CD4-positive, alpha-beta T cell (primary cell): Measurements from ENCODE around the gene RETSAT. TPM values are rescaled to one million over a fixed set of nuclear protein-coding genes. Genes with fewer than 3 reads are reported as not detected.

Source experiments
- ATAC-seq: fragments of 200-7000 bp; cut with Tn5 transposase; one replicate; pipeline ENCODE4 v1.10.0; 2022; ENCODE audit warnings: mild to moderate bottlenecking; ENCODE audit not compliant: poor library complexity
- CTCF ChIA-PET: fragments of 350-600 bp; sonication (Branson Sonifier 250); formaldehyde crosslinking; loops from one replicate; lab custom pipeline; 2021; ENCODE audit warnings: antibody characterized with exemption, inconsistent platforms; lab: Charles Lee
- POLR2A ChIA-PET: fragments of 350-600 bp; sonication (Branson Sonifier 250); formaldehyde crosslinking; loops from one replicate; lab custom pipeline; 2021; ENCODE audit warnings: antibody characterized with exemption, inconsistent platforms; lab: Charles Lee
- DNase-seq, 14 experiments: peaks; one replicate each; pipeline ENCODE4 v3.0.0-alpha.2; 2013 to 2020; ENCODE audit warnings: mixed read lengths in 2 of 14
- H3K27ac ChIP-seq, 2 donors: one replicate each; pipeline versions ENCODE4 v1.5.1 to v1.7.0; 2013; ENCODE audit warnings: low read length in 2 of 2, low read depth in 1 of 2, mild to moderate bottlenecking in 1 of 2
- H3K27me3 ChIP-seq, 2 experiments: 1 replicate in 1 of 2; 2 replicates in 1 of 2; pipeline versions ENCODE4 v1.6.1 to v1.7.0; 2013; ENCODE audit warnings: low read length in 2 of 2, control low read depth in 1 of 2, mild to moderate bottlenecking in 1 of 2, moderate library complexity in 1 of 2; ENCODE audit not compliant: insufficient read depth in 2 of 2, control insufficient read depth in 1 of 2
- H3K36me3 ChIP-seq: one replicate; pipeline ENCODE4 v1.6.1; 2013; ENCODE audit warnings: low read length, control low read depth; ENCODE audit not compliant: insufficient read depth
- H3K4me1 ChIP-seq: one replicate; pipeline ENCODE4 v1.6.1; 2013; ENCODE audit warnings: low read length, control low read depth; ENCODE audit not compliant: insufficient read depth
- H3K4me3 ChIP-seq: one replicate; pipeline ENCODE4 v1.5.1; 2013; ENCODE audit warnings: mild to moderate bottlenecking, low read length, moderate library complexity
- H3K9me3 ChIP-seq, 2 experiments: 1 replicate in 1 of 2; 2 replicates in 1 of 2; pipeline versions ENCODE4 v1.6.1 to v1.7.0; 2013; ENCODE audit warnings: low read length in 2 of 2, mild to moderate bottlenecking in 2 of 2, control low read depth in 1 of 2, moderate library complexity in 1 of 2; ENCODE audit not compliant: control insufficient read depth in 1 of 2, insufficient read depth in 1 of 2
- H3K27ac Mint-ChIP-seq: one replicate; pipeline ENCODE4 v1.8.0; 2020; ENCODE audit warnings: mixed read lengths
- H3K27me3 Mint-ChIP-seq: one replicate; pipeline ENCODE4 v1.8.0; 2021; ENCODE audit warnings: mixed read lengths
- H3K36me3 Mint-ChIP-seq: one replicate; pipeline ENCODE4 v1.8.0; 2021; ENCODE audit warnings: low read depth, mixed read lengths
- H3K4me1 Mint-ChIP-seq: one replicate; pipeline ENCODE4 v1.8.0; 2021; ENCODE audit warnings: low read depth, mixed read lengths
- H3K4me3 Mint-ChIP-seq: one replicate; pipeline ENCODE4 v1.8.0; 2020; ENCODE audit warnings: mild to moderate bottlenecking, mixed read lengths
- H3K9me3 Mint-ChIP-seq: one replicate; pipeline ENCODE4 v1.8.0; 2020; ENCODE audit warnings: mixed read lengths
- intact Hi-C, 2 experiments: fragments of 100-400 bp; cut with DNase I in 1 of 2; cut with micrococcal nuclease in 1 of 2; formaldehyde crosslinking; loops; one replicate each; pipeline versions ENCODE4 v1.15.1 to v1.9.0; 2023 to 2025; cut with DNase I, micrococcal nuclease
- total RNA-seq, 174 experiments: library from RNA in 2 of 174; stranded (reverse) in 2 of 174; gene quantifications; one replicate each; pipeline ENCODE4 v1.2.3 and lab custom pipeline; 2021 to 2026
- TF ChIP-seq, protein P1 (sequence below): fragments of 200-600 bp; IDR thresholded peaks from one replicate; pipeline ENCODE4 v1.8.0; 2022; ENCODE audit warnings: antibody characterized with exemption, mild to moderate bottlenecking

RETSAT gene
- total RNA-seq, 2 experiments from 2014 or later = 19.2 to 22.2 TPM

DNA sequence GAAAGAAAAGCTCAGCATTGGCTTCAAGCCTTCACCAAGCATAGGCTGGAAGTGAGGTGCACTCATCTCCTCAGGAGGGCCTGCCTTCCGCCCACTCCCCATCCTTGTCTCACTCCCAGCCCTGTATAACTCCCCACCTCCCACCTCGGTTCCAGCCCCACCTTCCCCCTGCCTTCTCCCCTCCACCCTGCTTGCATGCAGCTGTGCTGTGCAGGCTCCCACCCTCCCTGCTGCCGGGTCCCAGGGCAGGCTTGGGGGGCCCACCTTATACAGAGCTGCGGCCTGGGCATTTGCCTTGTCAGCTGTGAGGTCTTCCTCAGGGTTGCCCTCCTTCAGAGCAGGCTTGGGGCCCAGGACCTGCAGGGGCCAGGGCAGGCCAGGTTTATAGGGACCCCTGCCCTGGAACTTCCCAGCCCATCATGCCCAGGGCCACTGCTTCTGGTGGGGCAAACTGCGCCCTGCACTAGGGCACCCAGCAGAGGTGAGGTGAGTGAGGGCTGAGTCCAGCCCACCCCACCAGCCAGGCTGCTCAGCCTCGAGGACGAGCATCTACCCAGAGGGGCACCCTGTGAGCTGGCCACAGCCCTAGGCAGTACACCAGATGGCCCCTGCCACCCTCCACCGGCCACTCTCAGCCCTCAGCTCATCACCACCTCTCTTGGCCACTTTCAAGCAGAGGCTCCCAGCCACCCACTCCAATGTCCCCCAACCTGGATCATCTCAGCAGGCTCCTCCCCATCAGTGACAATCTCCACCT is 44.3 kb upstream of the RETSAT start:
- Mint-ChIP-seq H3K4me1 (no peaks in the 10 kb centered on the region), H3K27me3 (no peaks in the 10 kb centered on the region), H3K9me3 (no peaks in the 10 kb centered on the region), H3K4me3 (no peak overlapping the region), H3K27ac (no peak overlapping the region), H3K36me3 (peaks cover 33% of the 10 kb centered on the region)
- no peak overlapping the region for H3K4me3 ChIP-seq
- ATAC-seq (no peak), DNase-seq (no peak)
- TF ChIP-seq, protein P1, sequence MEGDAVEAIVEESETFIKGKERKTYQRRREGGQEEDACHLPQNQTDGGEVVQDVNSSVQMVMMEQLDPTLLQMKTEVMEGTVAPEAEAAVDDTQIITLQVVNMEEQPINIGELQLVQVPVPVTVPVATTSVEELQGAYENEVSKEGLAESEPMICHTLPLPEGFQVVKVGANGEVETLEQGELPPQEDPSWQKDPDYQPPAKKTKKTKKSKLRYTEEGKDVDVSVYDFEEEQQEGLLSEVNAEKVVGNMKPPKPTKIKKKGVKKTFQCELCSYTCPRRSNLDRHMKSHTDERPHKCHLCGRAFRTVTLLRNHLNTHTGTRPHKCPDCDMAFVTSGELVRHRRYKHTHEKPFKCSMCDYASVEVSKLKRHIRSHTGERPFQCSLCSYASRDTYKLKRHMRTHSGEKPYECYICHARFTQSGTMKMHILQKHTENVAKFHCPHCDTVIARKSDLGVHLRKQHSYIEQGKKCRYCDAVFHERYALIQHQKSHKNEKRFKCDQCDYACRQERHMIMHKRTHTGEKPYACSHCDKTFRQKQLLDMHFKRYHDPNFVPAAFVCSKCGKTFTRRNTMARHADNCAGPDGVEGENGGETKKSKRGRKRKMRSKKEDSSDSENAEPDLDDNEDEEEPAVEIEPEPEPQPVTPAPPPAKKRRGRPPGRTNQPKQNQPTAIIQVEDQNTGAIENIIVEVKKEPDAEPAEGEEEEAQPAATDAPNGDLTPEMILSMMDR = no peak
- POLR2A ChIA-PET = no interaction called here
- no peaks in the 10 kb centered on the region for H3K4me1 ChIP-seq
- H3K27ac ChIP-seq = no peak overlapping the region
- peaks cover 0 to 7% of the 10 kb centered on the region in 2 experiments for H3K9me3 ChIP-seq
- H3K36me3 ChIP-seq = peaks cover 37% of the 10 kb centered on the region
- H3K27me3 ChIP-seq = no peaks in the 10 kb centered on the region
- intact Hi-C loops = loop anchor here in 1 of 2 experiments (10.0 kb wide), 1 partner anchor 306 kb away; no protein-coding TSS in a partner anchor
- CTCF ChIA-PET = no interaction called here

DNA sequence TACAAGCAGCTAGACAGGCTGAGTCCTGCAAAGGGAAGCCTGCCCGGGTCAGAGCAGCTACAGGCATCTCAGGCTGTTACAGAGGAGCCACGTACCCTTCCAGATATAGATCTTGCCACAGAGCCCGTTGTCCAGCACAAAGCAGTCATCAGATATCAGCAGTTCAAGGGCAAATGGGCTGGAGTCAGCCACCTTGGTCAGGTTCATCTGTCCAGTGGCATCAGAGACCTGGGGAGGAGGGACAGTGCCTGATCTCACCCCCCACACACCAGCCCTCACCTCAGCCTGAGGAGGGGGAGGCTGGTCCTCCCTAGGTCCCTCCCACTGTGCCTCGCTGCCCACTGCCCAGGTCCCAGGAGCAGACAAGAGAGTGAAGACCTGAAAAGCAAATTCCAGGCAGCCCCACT is 43.6 kb upstream of the RETSAT start:
- ChIA-PET POLR2A (no interaction called here), CTCF (no interaction called here)
- intact Hi-C loops = loop anchor here in 1 of 2 experiments (10.0 kb wide), 1 partner anchor 307 kb away; no protein-coding TSS in a partner anchor
- Mint-ChIP-seq H3K4me3 (no peak overlapping the region), H3K9me3 (no peaks in the 10 kb centered on the region), H3K27ac (no peak overlapping the region), H3K4me1 (no peaks in the 10 kb centered on the region), H3K36me3 (peaks cover 33% of the 10 kb centered on the region), H3K27me3 (no peaks in the 10 kb centered on the region)
- DNase-seq = no peak
- no peaks in the 10 kb centered on the region for H3K4me1 ChIP-seq
- no peaks in the 10 kb centered on the region for H3K27me3 ChIP-seq
- no peak for ATAC-seq
- H3K9me3 ChIP-seq = peaks cover 0 to 3% of the 10 kb centered on the region in 2 experiments
- H3K36me3 ChIP-seq = peaks cover 37% of the 10 kb centered on the region
- H3K4me3 ChIP-seq = no peak overlapping the region
- TF ChIP-seq, protein P1 = no peak
- H3K27ac ChIP-seq = no peak overlapping the region

DNA sequence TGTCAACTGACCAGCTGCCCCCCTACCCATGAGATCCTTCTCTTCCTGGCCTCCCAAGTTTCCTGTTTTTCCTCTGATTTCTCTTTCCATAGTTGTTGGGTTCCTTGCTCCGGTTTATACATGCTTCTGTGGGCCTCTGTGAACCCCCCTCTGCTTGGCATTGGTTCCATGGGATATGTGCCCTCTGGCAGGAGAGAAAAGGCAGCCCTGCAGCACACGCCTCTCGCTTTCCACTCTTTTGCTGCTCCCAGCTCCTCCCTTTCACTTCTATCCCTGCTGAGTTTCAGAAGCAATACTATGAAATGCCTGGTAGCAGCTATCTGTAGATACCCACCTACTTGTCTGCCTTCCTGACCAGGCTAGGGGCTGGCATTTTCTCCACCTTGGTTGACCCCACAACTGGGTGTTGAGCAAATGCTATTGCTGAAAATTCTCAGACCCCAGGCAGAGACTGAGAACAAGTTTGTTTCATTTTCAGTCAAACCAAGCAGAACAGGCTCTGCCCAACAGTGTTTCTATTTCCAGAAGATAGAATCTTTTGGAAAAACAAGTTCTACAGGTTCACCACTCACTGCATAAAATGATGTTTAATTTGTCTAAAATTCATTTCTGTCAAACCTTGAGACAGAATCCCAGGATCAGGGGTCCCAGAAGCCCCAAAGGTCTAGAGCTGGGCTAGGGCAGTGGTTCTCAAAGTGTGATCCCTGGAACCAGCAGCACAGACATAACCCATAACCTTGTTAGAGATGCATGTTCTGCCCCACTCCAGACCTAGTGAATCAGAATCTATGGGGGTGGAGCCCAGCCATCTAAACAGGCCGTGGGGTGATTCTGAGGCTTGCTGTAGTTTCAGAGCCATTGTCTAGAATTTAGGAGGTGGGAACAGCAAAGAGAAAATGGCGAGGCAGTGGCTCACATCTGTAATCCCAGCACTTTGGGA is 42.5 kb upstream of the RETSAT start:
- peaks cover 39% of the 10 kb centered on the region for H3K36me3 ChIP-seq
- Mint-ChIP-seq H3K4me3 (no peak overlapping the region), H3K9me3 (no peaks in the 10 kb centered on the region), H3K27me3 (no peaks in the 10 kb centered on the region), H3K36me3 (peaks cover 32% of the 10 kb centered on the region), H3K4me1 (peaks cover 8% of the 10 kb centered on the region), H3K27ac (no peak overlapping the region)
- no peak overlapping the region for H3K4me3 ChIP-seq
- H3K4me1 ChIP-seq = peaks cover 11% of the 10 kb centered on the region
- TF ChIP-seq, protein P1 = no peak
- intact Hi-C loops = loop anchor here in 1 of 2 experiments (10.0 kb wide), 1 partner anchor 308 kb away; no protein-coding TSS in a partner anchor
- no peak for DNase-seq
- H3K27ac ChIP-seq = no peak overlapping the region
- POLR2A ChIA-PET = no interaction called here
- peaks cover 0 to 2% of the 10 kb centered on the region in 2 experiments for H3K9me3 ChIP-seq
- no peak for ATAC-seq
- no peaks in the 10 kb centered on the region for H3K27me3 ChIP-seq
- CTCF ChIA-PET = no interaction called here
